A549 (cell line): Measurements from ENCODE around the gene ZIC2. TPM values are rescaled to one million over a fixed set of nuclear protein-coding genes. Genes with fewer than 3 reads are reported as not detected.

Source experiments
- ATAC-seq, 2 experiments: fragments of 200-7000 bp in 1 of 2; fragments of >200 bp in 1 of 2; cut with Nextera tagmentation in 1 of 2; cut with Tn5 transposase in 1 of 2; 3 replicates each; pipeline versions ENCODE4 v1.8.0 to v1.9.1; 2018 to 2020; ENCODE audit warnings: mild to moderate bottlenecking in 1 of 2, moderate library complexity in 1 of 2
- CTCF ChIA-PET: fragments of 300-600 bp; sonication (Branson Sonifier 250); formaldehyde crosslinking; extraction: SDS; loops from one replicate; lab custom pipeline; 2021; ENCODE audit warnings: antibody characterized with exemption, inconsistent platforms; lab: Yijun Ruan, JAX
- POLR2A ChIA-PET: fragments of 350-600 bp; formaldehyde crosslinking; extraction: SDS; loops from one replicate; lab custom pipeline; 2021; ENCODE audit warnings: antibody characterized with exemption, inconsistent platforms; lab: Yijun Ruan, JAX
- DNase-seq, 2 experiments: peaks; one replicate each; pipeline versions ENCODE4 v3.0.0 to v3.0.0-alpha.2; 2011 to 2016; ENCODE audit warnings: low read depth in 1 of 2, low spot score in 1 of 2
- FAIRE-seq: peaks from 2 replicates; lab custom pipeline; 2011; peaks lifted over from hg19 to GRCh38; lab: Jason Lieb, UNC
- H3K27ac ChIP-seq, 2 experiments: fragments of >200 bp; sonication (Bioruptor Twin); formaldehyde crosslinking; 3 replicates each; pipeline ENCODE4 v1.5.1; 2016 to 2017
- H3K4me1 ChIP-seq: fragments of >200 bp; sonication (Bioruptor Twin); formaldehyde crosslinking; 3 replicates; pipeline ENCODE4 v1.6.1; 2016
- H3K4me2 ChIP-seq: fragments of >200 bp; sonication (Bioruptor Twin); formaldehyde crosslinking; 3 replicates; pipeline ENCODE4 v1.6.1; 2016
- H3K4me3 ChIP-seq: fragments of >200 bp; sonication (Bioruptor Twin); formaldehyde crosslinking; 3 replicates; pipeline ENCODE4 v1.5.1; 2016
- H3K9me3 ChIP-seq: fragments of >200 bp; sonication (Bioruptor Twin); formaldehyde crosslinking; 3 replicates; pipeline ENCODE4 v1.6.1; 2016
- CBX2 ChIP-seq: fragments of 200-600 bp; sonication (generic); IDR thresholded peaks from 2 replicates; pipeline ENCODE4 v1.6.1; 2016; ENCODE audit warnings: low read depth, mild to moderate bottlenecking, borderline replicate concordance
- CBX8 ChIP-seq: fragments of 200-600 bp; sonication (generic); IDR thresholded peaks from 2 replicates; pipeline ENCODE4 v1.6.1; 2016
- CEBPB ChIP-seq, 2 experiments: fragments of >200 bp in 1 of 2; sonication (Bioruptor Twin) in 1 of 2; formaldehyde crosslinking in 1 of 2; IDR thresholded peaks; 2 replicates each; pipeline ENCODE4 v1.6.1; 2012 to 2016
- CHD4 ChIP-seq: fragments of 200-600 bp; sonication (generic); IDR thresholded peaks from 2 replicates; pipeline ENCODE4 v1.6.1; 2016; ENCODE audit warnings: antibody characterized with exemption, mild to moderate bottlenecking, borderline replicate concordance
- CTCF ChIP-seq: fragments of >200 bp; sonication (Bioruptor Twin); formaldehyde crosslinking; IDR thresholded peaks from 3 replicates; pipeline ENCODE4 v1.5.1; 2016
- E2F6 ChIP-seq: IDR thresholded peaks from 2 replicates; pipeline ENCODE4 v1.6.1; 2012; ENCODE audit warnings: low read depth, borderline replicate concordance
- ELK1 ChIP-seq: fragments of 150-350 bp; IDR thresholded peaks from 2 replicates; pipeline ENCODE4 v1.6.1; 2014; ENCODE audit warnings: low read depth, mild to moderate bottlenecking, low read length
- GATA3 ChIP-seq: IDR thresholded peaks from 2 replicates; pipeline ENCODE4 v1.6.1; 2012; ENCODE audit warnings: borderline replicate concordance
- HDAC2 ChIP-seq: fragments of 200-600 bp; sonication (generic); IDR thresholded peaks from 2 replicates; pipeline ENCODE4 v1.6.1; 2016
- HOXB13 ChIP-seq: fragments of 250-450 bp; sonication (Bioruptor Pico); IDR thresholded peaks from 2 replicates; pipeline ENCODE4 v1.5.0; 2020; ENCODE audit warnings: low read depth, mild to moderate bottlenecking, moderate library complexity
- HOXB5 ChIP-seq: fragments of 250-450 bp; sonication (Bioruptor Pico); IDR thresholded peaks from 2 replicates; pipeline ENCODE4 v1.5.0; 2020; ENCODE audit warnings: mild to moderate bottlenecking, moderate library complexity
- JUNB ChIP-seq: fragments of >200 bp; sonication (Bioruptor Twin); formaldehyde crosslinking; IDR thresholded peaks from 2 replicates; pipeline ENCODE4 v1.6.1; 2016
- KDM5A ChIP-seq: fragments of 200-600 bp; sonication (generic); IDR thresholded peaks from 2 replicates; pipeline ENCODE4 v1.6.1; 2016; ENCODE audit warnings: antibody characterized with exemption, mild to moderate bottlenecking
- MAX ChIP-seq: IDR thresholded peaks from 2 replicates; pipeline ENCODE4 v1.6.1; 2012
- NFE2L2 ChIP-seq: fragments of 150-350 bp; conservative IDR thresholded peaks from 2 replicates; pipeline ENCODE4 v1.6.1; 2014; ENCODE audit warnings: low read length
- NR3C1 ChIP-seq: fragments of >200 bp; sonication (Bioruptor Twin); formaldehyde crosslinking; IDR thresholded peaks from 3 replicates; pipeline ENCODE4 v1.6.1; 2017
- POLR2A ChIP-seq: IDR thresholded peaks from 2 replicates; pipeline ENCODE4 v1.6.1; 2012; ENCODE audit warnings: mild to moderate bottlenecking, low read length
- POLR2AphosphoS2 ChIP-seq: conservative IDR thresholded peaks from 2 replicates; pipeline ENCODE4 v1.6.1; 2012; ENCODE audit warnings: low read length, improper control_type of control experiment, inconsistent platforms
- RAD21 ChIP-seq, 2 experiments: fragments of >200 bp in 1 of 2; sonication (Bioruptor Twin) in 1 of 2; formaldehyde crosslinking in 1 of 2; IDR thresholded peaks in 1 of 2; conservative IDR thresholded peaks in 1 of 2; 2 replicates in 1 of 2; 3 replicates in 1 of 2; pipeline ENCODE4 v1.6.1; 2012 to 2018; ENCODE audit warnings: inconsistent platforms in 1 of 2
- RNF2 ChIP-seq: fragments of 200-600 bp; sonication (generic); IDR thresholded peaks from 2 replicates; pipeline ENCODE4 v1.6.1; 2016; ENCODE audit warnings: low read depth, mild to moderate bottlenecking, antibody characterized with exemption, moderate library complexity, borderline replicate concordance
- USF2 ChIP-seq: fragments of 450-650 bp; IDR thresholded peaks from 2 replicates; pipeline ENCODE4 v1.6.1; 2014; ENCODE audit warnings: antibody characterized with exemption
- ZC3H11A ChIP-seq: fragments of 450-650 bp; IDR thresholded peaks from 2 replicates; pipeline ENCODE4 v1.6.1; 2014; ENCODE audit warnings: antibody characterized with exemption, mild to moderate bottlenecking
- ZFP36 ChIP-seq: fragments of 450-650 bp; IDR thresholded peaks from 2 replicates; pipeline ENCODE4 v1.6.1; 2014; ENCODE audit warnings: borderline replicate concordance; ENCODE audit not compliant: partially characterized antibody
- WGBS: methylation state at CpG from one replicate; pipeline ENCODE4 v1.1.6; 2017; ENCODE audit errors: missing lambda C conversion rate; 5-methylcytosine and 5-hydroxymethylcytosine counted together
- polyA plus RNA-seq, 4 experiments: library from polyadenylated mRNA; depleted of rRNA in 3 of 4; stranded (reverse); fragments of >200 nt; fragmentation: RNase III in 1 of 4; extraction: RNeasy Plus Mini Kit Qiagen cat#74134 plus additional on column Dnase treatment in 1 of 4; gene quantifications; 2 replicates in 3 of 4; 3 replicates in 1 of 4; pipeline ENCODE4 v1.2.3, GENCODE V29; 2011 to 2017

ZIC2 gene
- polyA plus RNA-seq, 2 of the 4 experiments (the other 2 are of a cell fraction): 2.1 to 10.3 TPM

- no peak for TF ChIP-seq CBX2
- no peak for TF ChIP-seq ZFP36
- no peak for TF ChIP-seq E2F6
- TF ChIP-seq NR3C1: no peak
- TF ChIP-seq KDM5A: no peak
- no peak for TF ChIP-seq USF2
- no peak for TF ChIP-seq RNF2
- TF ChIP-seq JUNB: no peak
- TF ChIP-seq, all 56 proteins: peak for 0
- ATAC-seq (no peak), DNase-seq (no peak), FAIRE-seq (no peak)
- WGBS: 78% methylated on average over 8 of the region's 8 CpGs
- Histone ChIP-seq H3K4me1 (0 out of 3 replicates have a peak, but pooled peaks cover 2% of the 10 kb centered on the region), H3K4me3 (no peak overlapping the region), H3K9me3 (no peaks in the 10 kb centered on the region), H3K27ac (peak overlapping the region in 1 of 2 experiments; percentile 58; a peak in 2 of 6 replicates), H3K4me2 (peak overlapping the region; percentile 92)
- ChIA-PET CTCF (interaction anchor here (2.0 kb wide), 1 partner anchor 331 kb away, joined by 8 read pairs; no protein-coding TSS in a partner anchor), POLR2A (interaction anchor here (0.6 kb wide), 1 partner anchor 17 kb away, joined by 3 read pairs; no protein-coding TSS in a partner anchor)
These were observed 5.2 kb downstream of the ZIC2 start for GRCh38 chr13:99986741-99987140.

GRCh38 chr13:99987154-99988019 lies 5.8 kb downstream of the ZIC2 start:
- no peak for TF ChIP-seq RAD21 (conservative IDR thresholded peaks at IDR 0.05 in 1 of 2, IDR thresholded peaks at IDR 0.05 in 1 of 2)
- no peak for TF ChIP-seq CTCF
- no peak for TF ChIP-seq HDAC2
- no peak for TF ChIP-seq CEBPB (IDR thresholded peaks at IDR 0.05)
- TF ChIP-seq HOXB13 (CRISPR knock-in tag): no peak
- no peak for TF ChIP-seq POLR2AphosphoS2
- TF ChIP-seq ELK1: no peak
- TF ChIP-seq NFE2L2: no peak
- TF ChIP-seq CBX8: no peak
- no peak for TF ChIP-seq ZC3H11A
- no peak for TF ChIP-seq CHD4
- TF ChIP-seq POLR2A: no peak
- TF ChIP-seq GATA3: no peak
- TF ChIP-seq MAX: no peak
- no peak for TF ChIP-seq HOXB5 (CRISPR knock-in tag)
- ATAC-seq: no peak
- WGBS: 76% methylated on average over 14 of the region's 20 CpGs

More at GRCh38 chr13:99987154-99988019, 5.8 kb downstream of the ZIC2 start:
- Histone ChIP-seq H3K27ac (peak overlapping the region in 1 of 2 experiments; percentile 58; a peak in 2 of 6 replicates), H3K4me3 (no peak overlapping the region), H3K4me1 (peaks cover 3% of the 10 kb centered on the region; the same call in 1 of the 3 replicates), H3K9me3 (no peaks in the 10 kb centered on the region), H3K4me2 (peak overlapping the region; percentile 92)
- ChIA-PET POLR2A (interaction anchor here (0.6 kb wide), 1 partner anchor 18 kb away, joined by 3 read pairs; no protein-coding TSS in a partner anchor), CTCF (interaction anchor here (2.0 kb wide), 1 partner anchor 332 kb away, joined by 8 read pairs; no protein-coding TSS in a partner anchor)
- FAIRE-seq (no peak), DNase-seq (no peak)
